NCI-H1417 (cell line): ENCODE measurements around the gene SGMS2.
"Not testable (repeated sequence)": the region's sequence is repeated elsewhere in the genome, so short reads cannot be mapped to it uniquely, and the experiment has no call there.

ENCODE experiments used
- DNase-seq, 3 experiments: peaks; one replicate each; lab custom pipeline; 2025; lab: John Stamatoyannopoulos, UW

Gene SGMS2

DNA sequence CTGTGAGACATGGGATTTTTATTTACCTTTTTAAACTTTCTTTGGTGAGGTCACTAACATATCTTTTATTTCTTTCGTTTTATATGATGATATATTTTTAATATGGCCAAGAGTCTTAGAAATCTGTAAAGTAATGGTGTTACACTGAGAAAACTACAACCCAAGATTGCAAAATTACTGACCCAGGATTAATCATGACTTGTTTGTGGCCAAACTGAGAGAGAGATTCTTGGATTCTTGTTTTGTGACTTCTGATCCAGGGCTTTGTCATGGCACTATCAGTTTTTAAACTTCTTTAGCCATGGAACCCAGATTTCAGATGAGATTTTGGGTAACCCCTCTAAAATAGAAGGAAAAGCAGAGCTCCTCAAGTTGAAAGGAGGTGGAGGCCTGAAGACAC is 42.0 kb downstream of the SGMS2 start:
- no peak for DNase-seq

DNA sequence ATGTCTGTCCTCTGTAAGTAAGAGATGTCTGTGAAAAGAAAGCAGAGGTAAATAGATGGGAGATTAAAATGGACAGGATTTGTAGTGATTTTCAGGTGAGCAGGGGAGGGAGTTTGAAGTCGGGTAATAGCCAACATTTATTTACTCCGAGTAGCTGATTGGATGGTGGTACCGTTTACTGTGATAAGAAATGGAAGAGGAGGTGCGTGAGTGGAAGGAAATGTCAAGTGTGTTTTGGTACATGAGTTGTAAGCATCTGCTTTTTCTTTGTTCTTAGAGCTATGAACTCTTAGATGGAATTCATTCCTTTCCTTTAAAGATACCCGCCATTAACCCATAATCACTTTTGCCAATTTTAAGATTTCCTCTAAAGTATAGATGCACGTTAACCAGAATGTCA is 45.5 kb downstream of the SGMS2 start:
- DNase-seq, result no peak

DNA sequence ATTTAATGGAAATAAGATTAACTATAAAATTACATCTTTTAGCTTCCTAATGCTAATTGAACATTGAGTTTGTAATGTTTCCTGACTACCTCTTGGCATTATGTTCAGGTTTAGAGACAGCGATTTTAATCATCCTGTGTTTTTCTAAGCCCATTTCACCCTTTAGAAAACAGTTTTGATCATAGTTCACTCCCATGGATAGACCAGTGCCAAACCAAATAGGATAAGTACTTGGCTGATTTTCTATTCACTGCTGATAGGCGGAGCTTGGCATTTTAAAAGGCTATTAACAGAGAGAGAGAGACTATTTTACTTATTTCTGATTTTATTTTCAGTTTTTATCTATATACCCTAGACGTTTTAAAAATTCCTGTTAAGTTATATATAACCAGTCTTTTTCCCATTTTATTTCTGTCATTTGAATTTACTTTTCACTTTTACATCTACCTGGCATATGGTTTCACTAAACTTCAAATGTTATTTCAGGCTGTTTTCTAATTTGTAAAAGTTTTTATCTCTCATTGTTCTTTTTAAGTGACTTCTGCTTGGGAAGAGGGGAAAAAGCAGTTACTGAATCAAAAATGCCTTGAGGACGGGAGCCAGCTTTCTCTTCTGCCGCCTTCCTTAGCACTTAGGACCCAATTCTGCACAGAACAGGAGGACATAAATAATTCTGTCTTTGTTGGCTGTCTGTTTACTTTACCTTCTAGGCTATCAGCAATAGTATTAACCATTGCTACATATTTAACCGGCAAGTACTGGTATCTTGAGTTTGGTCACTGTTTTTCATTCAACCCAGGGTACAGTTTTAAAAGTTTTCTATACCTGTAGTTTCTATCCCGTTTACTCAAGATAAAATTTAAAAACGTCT is 46.4 kb downstream of the SGMS2 start:
- peak in 1 of 3 experiments; percentile 47 for DNase-seq

DNA sequence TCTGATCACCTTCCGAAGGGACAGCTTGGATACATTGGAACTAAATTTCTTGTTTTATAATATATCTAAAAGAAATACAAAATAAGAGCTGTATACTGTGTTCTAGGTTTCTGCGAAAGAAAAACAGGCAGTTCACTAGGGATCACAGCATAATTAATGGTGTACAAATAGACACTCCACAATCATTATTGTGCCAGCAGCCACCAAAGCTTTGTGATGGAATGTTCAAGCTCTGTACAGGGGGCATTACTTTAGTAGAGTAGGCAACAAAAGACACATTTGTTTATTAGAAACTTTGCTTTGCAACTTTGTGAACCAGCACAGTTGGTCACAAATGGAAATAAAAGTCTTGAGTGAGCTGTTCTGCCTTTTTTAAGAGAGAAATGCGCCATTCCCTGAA is 49.3 kb downstream of the SGMS2 start:
- DNase-seq, result no peak

DNA sequence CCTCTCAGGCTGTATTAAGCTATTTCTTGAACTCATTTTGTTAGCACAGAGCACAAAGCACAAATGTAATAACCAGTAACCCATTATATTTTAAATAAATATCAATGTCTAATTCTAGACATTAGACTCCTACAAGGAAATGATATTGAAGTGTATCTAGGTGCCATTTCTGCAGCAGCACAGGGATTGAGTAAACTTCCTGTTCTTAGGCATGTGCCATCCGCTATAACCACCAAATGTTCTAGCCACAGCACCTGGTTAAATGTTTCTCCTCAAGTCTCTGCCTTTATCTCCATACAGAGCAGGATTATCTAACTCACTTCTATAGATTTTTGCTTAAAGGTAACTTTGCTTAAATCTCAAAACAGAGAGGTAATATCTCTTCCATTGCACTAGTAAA is 51.4 kb downstream of the SGMS2 start:
- DNase-seq, result peak in 1 of 3 experiments; percentile 7

DNA sequence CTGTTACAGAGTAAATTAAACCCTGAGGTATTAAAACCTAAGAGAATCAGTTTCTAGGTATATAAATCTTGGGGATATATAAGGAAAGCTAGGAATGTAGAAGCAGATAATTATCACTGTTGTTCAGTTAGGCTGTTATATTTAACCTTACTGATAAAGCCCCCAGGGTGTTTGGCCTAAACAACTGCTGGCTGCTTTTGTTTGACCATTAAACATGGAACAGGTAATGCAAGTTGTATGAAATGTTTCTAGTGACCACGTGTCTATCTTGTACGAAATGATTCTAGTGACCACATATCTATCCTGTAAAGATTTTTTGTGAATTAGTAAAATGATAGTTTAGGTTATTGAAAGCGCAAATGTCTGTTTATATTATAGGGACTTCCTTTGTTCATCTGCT is 52.6 kb downstream of the SGMS2 start:
- DNase-seq, result peak in 2 of 3 experiments; percentile 14 to 70

DNA sequence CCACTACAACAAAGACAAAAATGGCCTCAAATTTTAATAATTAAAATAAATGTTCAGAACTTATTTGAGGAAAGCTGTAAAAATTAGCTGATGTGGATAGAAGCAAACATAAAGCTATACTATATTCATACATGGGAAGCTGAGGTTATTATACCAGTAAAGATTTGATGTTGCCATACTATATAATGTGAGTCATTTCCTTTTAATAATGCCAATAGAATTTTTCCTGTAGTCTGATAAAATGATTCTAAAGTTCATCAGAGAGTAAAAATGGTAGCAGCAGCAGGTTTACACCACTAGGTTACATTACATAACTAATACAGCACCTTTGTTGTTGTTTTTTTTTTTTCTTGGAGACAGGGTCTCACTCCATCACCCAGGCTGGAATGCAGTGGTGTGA is 61.1 kb downstream of the SGMS2 start:
- DNase-seq, result no peak

DNA sequence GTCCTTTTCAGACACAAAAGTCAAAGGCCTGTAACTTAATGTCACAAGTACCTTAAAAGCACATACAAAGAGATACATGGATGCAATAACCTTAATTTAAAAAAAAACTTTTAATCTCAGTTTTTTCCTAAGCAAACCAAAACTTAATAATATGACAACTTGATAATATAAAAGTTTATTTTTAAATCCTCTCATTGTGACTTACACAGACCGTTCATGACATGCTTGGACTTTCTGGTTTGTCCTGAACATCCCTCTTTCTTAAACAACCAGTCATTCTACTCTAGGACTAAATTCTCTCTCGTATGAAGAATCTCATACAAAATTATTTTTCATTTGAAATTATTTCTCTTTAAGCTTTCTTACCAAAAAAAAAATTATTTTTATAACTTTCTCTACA is 63.5 kb downstream of the SGMS2 start:
- peak in 1 of 3 experiments; percentile 10 for DNase-seq

DNA sequence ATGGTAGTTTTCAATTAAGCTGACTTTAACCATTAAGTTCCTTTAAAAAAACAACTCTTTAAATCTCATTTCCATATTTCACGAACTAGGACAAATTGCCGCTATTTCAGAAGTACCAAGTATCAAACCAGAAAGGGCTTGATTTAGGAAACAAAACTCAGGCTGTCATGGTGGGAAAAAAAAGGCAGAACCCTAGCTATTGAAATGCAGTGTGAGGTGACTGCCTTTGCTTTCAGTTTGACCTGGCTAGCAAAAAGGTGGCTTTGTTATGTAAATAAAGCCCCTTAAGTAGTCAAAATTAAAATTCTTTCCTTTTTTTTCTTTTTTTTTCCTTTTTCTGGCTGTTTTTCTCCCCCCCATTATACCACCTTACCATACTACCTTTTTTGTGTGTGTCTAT is 66.0 kb downstream of the SGMS2 start:
- DNase-seq, result no peak

DNA sequence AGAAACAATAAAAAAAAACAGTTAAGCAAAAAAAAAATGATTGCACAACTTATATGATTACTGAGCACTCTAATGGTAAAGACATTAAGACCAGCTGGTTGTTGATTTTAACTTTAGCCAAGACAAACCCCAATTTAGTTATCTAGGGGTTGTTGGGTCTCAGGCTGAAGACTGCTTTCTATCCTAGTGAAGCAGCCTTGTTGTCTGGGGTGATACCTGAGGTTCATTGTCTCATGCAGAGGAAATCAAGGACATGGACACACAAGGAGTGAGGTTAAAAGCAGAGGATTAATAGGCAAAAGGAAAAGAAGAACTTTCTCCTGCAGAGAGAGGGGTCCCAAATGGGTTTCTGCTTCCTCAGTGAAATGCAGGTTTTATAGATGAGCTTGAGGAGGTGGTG is 66.6 kb downstream of the SGMS2 start:
- DNase-seq, result no peak

DNA sequence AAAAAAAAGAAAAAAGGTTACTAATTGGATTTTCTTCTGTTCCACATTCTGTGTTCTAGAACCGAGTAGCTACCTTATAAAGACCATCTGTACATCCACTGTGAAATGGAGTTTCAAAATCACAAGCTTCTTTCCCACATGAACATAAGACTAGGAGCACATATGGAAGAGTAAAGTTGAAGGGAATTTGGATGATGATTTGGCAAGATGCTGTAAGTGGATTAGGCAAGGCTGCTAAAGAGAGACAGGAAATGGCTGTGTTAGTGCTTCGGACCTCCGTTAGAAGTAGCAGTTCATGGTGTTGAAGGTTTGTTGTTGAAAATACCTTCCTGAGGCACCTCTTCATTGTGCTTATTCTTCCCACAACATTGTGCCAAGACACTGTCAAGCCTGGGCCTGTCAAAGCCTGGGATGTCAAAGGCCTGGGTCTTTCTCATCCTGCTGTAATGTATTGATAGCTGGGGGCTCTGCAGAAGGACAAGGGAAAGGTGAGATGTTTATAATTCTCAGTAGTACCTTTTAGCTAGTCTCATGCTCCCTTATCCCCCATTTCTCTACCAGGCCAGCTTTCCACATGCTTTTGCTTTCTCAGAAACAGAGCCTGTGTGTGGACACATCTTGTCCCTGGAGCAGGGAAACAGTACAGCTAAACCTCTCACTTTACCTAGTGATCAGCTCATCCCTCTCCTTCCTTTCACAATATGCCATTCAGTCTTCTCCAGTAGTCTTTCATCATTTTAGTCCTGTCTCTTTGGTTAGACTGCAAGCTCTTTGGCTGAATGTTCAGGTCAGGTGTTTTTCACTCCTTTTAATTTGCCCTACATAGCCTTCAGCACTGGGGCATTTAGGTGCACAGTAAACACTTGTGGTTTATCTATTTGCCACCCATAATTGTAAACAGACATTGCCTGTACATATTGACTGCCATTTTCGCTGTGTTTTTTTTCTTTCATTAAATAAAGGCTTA is 68.7 kb downstream of the SGMS2 start:
- peak in 1 of 3 experiments; percentile 39 for DNase-seq

DNA sequence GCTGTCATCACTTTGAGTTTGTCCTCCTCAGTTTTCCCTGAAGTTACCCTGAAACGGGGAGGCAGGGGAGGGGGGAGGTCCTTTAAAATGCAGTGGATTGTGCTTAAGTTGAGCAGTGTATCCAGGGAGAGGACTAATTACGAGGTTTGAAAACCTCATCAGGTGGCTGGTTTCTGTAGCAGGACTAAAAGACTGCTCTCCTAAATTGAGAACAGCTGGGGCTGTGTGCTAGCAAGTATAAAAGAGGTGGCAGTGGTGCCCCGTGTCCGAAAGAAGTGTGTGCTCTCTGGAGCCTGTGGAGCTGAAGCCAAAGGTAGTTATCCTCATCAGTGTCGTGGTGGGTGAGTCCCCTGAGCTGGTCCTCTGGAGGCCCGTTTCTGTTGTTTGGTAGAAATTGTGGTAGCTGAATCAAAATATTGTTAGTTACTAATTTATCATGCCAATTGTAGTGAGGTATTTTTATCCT is 69.4 kb downstream of the SGMS2 start:
- peak in 1 of 3 experiments; percentile 39 for DNase-seq

DNA sequence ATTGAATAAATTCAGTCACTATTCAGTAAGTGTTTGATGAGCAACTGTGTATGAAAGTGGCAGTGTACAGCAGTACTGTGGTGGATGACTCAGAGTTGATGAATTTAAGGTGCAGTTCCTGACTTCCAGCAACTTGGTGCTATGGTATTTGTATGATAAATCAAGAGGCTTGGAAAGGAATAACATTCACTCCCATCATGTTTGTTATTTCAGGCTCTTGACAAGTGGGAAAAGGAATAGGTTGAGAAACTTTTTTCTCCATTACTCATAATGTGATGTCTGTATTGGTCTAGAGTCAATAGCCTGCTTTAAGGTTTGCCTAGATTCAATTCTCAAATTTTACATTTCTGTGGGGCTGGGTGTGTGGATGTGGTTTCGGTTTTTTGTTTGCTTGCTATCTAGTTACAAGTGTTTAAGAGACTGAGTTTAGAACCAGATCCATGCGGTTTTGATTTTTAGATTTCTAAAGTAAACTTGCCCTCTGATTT is 71.5 kb downstream of the SGMS2 start:
- DNase-seq, result no peak

DNA sequence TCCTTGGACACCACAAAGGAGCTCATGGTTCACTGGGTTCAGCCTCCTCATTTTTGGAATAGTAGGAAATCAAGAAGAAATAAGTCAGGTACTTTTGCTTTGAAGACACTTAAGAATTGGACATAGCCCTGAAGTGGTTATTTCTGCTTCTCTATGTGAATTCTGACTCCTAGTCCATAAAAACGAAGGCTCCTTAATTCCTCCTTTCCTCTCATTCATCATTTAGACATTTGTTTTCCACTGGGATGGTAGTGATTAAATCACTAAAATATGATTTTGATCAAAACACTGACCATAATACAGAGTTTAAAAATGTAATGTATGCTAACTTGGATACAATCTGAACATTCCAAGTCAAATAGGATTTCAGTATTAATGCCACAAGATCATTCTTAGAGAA is 71.9 kb downstream of the SGMS2 start:
- no peak for DNase-seq

DNA sequence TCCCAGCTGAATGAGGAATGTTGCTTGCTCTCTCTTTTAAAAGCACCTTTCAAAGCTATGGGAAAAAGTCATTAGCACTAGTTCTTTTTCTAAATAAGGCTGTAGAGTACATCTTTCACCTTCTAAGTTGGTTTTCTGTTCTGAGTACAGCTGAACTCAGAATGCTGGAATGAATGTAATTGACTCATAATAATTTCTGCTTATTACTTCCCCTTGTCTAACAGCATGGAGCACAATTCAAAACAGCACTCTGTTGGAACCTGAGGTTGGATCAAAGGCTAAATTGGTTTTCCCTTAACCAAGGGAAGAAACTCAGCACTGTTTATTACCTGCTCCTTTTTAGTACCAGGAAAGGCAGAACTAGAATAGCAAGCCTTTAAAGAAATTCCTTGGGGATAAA is 73.1 kb downstream of the SGMS2 start:
- no peak for DNase-seq

DNA sequence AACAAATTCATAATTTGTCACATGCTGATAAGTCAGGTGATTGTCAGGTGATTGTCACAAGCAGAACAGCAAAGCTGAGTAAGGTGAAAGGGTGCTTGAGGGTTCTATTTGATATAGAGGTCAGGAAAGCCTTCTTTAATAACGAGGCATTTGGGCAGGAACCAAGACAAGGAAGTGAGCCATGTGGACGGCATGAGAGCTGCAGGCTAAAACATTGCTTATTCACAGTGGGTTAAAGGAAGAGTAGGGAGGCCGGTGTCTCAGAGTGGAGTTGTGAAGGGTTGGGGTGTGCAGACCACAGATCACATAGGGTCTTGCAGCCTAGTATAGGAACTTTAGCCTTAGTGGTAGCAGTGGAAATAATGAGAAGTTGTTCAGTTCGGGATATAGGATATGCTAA is 75.3 kb downstream of the SGMS2 start:
- no peak for DNase-seq

DNA sequence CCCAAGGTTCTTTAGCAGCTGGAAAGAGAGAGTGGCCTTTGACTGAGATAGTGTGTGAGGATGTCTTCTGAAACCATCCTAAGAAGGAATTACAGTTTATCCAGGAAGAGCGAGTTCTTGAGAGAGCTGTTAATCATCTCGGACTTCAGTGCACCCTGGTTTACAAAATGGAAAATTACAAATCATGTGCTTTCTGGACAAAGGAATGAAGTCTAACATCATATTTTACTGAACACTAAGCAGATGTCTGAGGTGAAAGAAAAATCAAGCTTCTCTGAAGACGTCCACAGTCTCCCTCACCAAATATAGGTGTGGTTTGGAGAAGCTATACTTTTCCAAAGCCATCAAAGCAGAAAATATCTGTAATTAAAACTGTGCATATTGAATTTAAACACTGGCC is 75.8 kb downstream of the SGMS2 start:
- DNase-seq, result no peak

DNA sequence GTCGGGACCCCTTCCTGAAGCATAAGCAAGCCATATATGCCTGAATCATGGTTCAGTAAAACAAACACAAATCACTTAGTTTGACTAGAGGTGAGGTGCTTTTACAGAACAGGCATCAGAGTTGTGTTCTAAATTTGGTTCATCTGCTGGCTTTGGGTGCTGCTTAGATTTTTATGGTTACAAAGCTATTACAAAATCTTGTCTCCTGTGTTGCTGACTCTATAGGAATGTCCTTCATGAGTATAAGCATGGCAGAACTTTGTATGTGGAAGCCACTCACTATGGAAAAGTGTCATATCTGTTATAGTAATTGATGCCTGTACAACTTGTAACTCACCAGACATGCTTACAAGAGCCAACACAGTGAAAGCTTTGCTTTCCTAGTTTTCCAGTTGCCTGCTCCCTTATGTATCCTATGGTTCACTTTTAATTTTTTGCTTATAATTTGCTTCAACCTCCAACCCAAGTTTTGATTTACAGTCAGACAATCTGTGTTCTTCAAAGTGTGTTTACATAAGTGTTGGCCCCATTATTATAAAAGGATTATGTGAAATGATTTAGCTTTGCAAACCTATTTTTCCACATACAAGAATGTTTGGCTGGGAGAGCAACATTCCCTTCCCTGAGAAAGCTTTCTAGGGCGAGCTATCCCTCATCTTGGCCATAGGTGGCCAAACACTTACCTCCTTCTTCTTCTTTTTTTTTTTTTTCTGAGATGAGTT is 76.6 kb downstream of the SGMS2 start:
- no peak for DNase-seq

DNA sequence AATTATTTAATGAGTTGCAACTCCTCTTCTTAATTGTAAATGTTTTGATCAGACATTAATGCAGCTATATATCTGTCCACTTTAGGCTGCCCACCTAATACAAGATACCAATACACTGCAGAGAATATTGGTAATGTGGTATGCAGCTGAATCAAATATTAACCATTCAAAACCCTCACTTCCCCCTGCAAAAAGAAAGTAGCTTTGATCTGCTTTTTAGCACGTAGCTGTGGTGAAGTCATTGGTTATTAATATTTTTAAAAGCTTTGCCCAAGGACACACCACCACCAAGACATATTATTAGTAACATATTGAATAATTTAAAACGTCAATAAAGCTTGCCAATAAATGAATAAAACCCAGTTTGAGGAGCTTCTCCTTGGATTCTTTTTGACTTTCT is 78.0 kb downstream of the SGMS2 start:
- DNase-seq, result no peak

DNA sequence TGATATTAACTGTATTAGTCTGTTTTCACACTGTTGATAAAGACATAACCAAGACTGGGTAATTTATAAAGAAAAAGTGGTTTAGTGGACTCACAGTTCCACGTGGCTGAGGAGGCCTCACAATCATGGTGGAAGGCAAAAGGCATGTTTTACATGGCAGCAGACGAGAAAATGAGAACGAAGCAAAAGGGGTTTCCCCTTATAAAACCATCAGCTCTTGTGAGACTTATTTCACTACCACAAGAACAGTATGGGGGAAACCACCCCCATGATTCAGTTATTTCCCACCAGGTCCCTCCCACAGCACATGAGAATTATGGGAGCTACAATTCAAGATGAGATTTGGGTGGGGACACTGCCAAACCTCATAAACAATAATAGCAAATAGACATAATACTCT is 80.3 kb downstream of the SGMS2 start:
- DNase-seq, result not testable (repeated sequence)

DNA sequence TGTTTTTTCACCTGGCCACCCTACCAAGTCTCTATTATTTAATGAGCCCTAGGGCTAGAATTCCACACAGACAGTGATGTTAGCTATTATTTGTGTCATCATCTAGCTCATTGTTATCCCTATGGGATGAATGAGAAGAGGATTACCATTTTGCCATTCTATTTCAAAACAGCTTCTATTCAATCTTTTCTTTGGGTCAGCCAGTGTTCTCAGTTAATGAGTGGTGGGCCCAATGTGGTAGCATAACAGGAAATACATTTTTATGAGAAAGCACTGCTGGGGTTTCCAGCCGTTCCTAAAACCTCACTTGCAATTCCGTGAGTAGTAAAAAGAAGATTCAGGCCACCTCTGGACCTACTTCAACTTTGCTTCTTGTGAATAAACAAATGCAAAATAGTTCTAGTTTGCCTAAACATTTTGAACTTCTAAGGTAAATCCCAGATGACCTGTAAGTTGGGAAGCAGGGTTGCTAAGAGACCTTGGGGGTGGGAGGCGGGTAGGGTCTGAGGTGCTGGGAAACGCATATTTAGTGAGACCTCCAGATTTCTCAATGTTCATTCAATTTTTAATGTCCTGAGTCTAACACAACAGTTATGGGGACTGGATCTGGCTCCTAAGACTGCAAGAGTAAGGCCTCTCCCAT is 81.8 kb downstream of the SGMS2 start:
- DNase-seq, result peak in 2 of 3 experiments; percentile 40 to 83
